HepG2 (cell line): Measurements from ENCODE around the gene MEA1. TPM values are rescaled to one million over a fixed set of nuclear protein-coding genes. Genes with fewer than 3 reads are reported as not detected.

Experiments
- AGO2 ChIP-seq: fragments of 200-400 bp; formaldehyde crosslinking; optimal IDR thresholded peaks from 2 replicates; pipeline ENCODE3; 2017; ENCODE audit warnings: mild to moderate bottlenecking, low read depth, low read length, moderate library complexity
- ARNT ChIP-seq: fragments of 450-650 bp; IDR thresholded peaks from 2 replicates; pipeline ENCODE4 v1.6.1; 2017
- BRD4 ChIP-seq: sonication (generic); formaldehyde crosslinking; IDR thresholded peaks from 2 replicates; pipeline ENCODE4 v1.4.0; 2020; ENCODE audit warnings: missing genetic modification reagents
- HNRNPUL1 ChIP-seq: fragments of 200-400 bp; formaldehyde crosslinking; IDR thresholded peaks from 2 replicates; pipeline ENCODE4 v1.6.1; 2017; ENCODE audit warnings: low read depth, mild to moderate bottlenecking, low read length, moderate library complexity
- LCORL ChIP-seq, 2 experiments: fragments of 450-650 bp in 1 of 2; sonication (generic) in 1 of 2; formaldehyde crosslinking in 1 of 2; IDR thresholded peaks; 2 replicates each; pipeline versions ENCODE4 v1.5.0 to v1.6.1; 2017 to 2020; ENCODE audit warnings: antibody characterized with exemption in 1 of 2, missing genetic modification reagents in 1 of 2
- MAZ ChIP-seq, 2 experiments: sonication (generic) in 1 of 2; formaldehyde crosslinking in 1 of 2; IDR thresholded peaks; 2 replicates each; pipeline versions ENCODE4 v1.5.0 to v1.6.1; 2012 to 2020; ENCODE audit warnings: low read depth in 2 of 2, mild to moderate bottlenecking in 2 of 2, borderline replicate concordance in 1 of 2, improper control_type of control experiment in 1 of 2, low read length in 1 of 2, missing genetic modification reagents in 1 of 2, moderate library complexity in 1 of 2
- MBD4 ChIP-seq: IDR thresholded peaks from 2 replicates; pipeline ENCODE4 v1.6.1; 2012; ENCODE audit warnings: low read length, inconsistent platforms, borderline replicate concordance
- NAIF1 ChIP-seq: sonication (generic); formaldehyde crosslinking; IDR thresholded peaks from 2 replicates; pipeline ENCODE4 v1.5.0; 2020; ENCODE audit warnings: mild to moderate bottlenecking, missing genetic modification reagents, borderline replicate concordance
- NRL ChIP-seq: sonication (generic); formaldehyde crosslinking; IDR thresholded peaks from 2 replicates; pipeline ENCODE4 v1.5.0; 2020; ENCODE audit warnings: missing genetic modification reagents, mild to moderate bottlenecking, moderate library complexity, borderline replicate concordance
- PHF20 ChIP-seq: sonication (generic); formaldehyde crosslinking; IDR thresholded peaks from 2 replicates; pipeline ENCODE4 v1.5.0; 2020; ENCODE audit warnings: mild to moderate bottlenecking, missing genetic modification reagents
- PHF5A ChIP-seq: IDR thresholded peaks from one replicate; pipeline ENCODE4 v1.6.1; 2018; ENCODE audit warnings: low read depth, missing genetic modification reagents; ENCODE audit not compliant: unreplicated experiment
- PLRG1 ChIP-seq: fragments of 450-650 bp; conservative IDR thresholded peaks from 2 replicates; pipeline ENCODE4 v1.6.1; 2016
- PPARG ChIP-seq: conservative IDR thresholded peaks from 2 replicates; pipeline ENCODE4 v1.6.1; 2016; ENCODE audit warnings: missing biosample characterization, missing genetic modification reagents
- RAD21 ChIP-seq: fragments of 450-650 bp; formaldehyde crosslinking; IDR thresholded peaks from 2 replicates; pipeline ENCODE4 v1.5.0; 2020; ENCODE audit warnings: mild to moderate bottlenecking
- RBFOX2 ChIP-seq: fragments of 200-400 bp; formaldehyde crosslinking; IDR thresholded peaks from 2 replicates; pipeline ENCODE4 v1.6.1; 2017; ENCODE audit warnings: low read depth, mild to moderate bottlenecking, low read length
- REPIN1 ChIP-seq: sonication (generic); formaldehyde crosslinking; IDR thresholded peaks from 2 replicates; pipeline ENCODE4 v1.8.0; 2022; ENCODE audit warnings: missing genetic modification reagents, low read depth, mild to moderate bottlenecking, borderline replicate concordance
- SP5 ChIP-seq: IDR thresholded peaks from 2 replicates; pipeline ENCODE4 v1.6.1; 2016; ENCODE audit warnings: low read depth, borderline replicate concordance
- SRSF9 ChIP-seq: fragments of 200-400 bp; formaldehyde crosslinking; IDR thresholded peaks from 2 replicates; pipeline ENCODE4 v1.6.1; 2018; ENCODE audit warnings: borderline replicate concordance, mild to moderate bottlenecking, low read depth, low read length; ENCODE audit not compliant: insufficient read depth, poor library complexity, severe bottlenecking
- TRIM24 ChIP-seq: sonication (generic); formaldehyde crosslinking; IDR thresholded peaks from 2 replicates; pipeline ENCODE4 v1.8.0; 2022; ENCODE audit warnings: mild to moderate bottlenecking, missing genetic modification reagents
- ZEB1 ChIP-seq: IDR thresholded peaks from 2 replicates; pipeline ENCODE4 v1.6.1; 2012; ENCODE audit warnings: mild to moderate bottlenecking, low read depth, inconsistent platforms; ENCODE audit not compliant: insufficient replicate concordance
- ZFP90 ChIP-seq: sonication (generic); formaldehyde crosslinking; IDR thresholded peaks from 2 replicates; pipeline ENCODE4 v1.8.0; 2022; ENCODE audit warnings: missing genetic modification reagents, mild to moderate bottlenecking, inconsistent platforms, borderline replicate concordance
- ZNF558 ChIP-seq: sonication (generic); formaldehyde crosslinking; IDR thresholded peaks from 2 replicates; pipeline ENCODE4 v1.9.0; 2022; ENCODE audit warnings: mild to moderate bottlenecking, missing genetic modification reagents, borderline replicate concordance
- ZNF569 ChIP-seq: sonication (generic); formaldehyde crosslinking; IDR thresholded peaks from 2 replicates; pipeline ENCODE4 v1.5.0; 2020; ENCODE audit warnings: mild to moderate bottlenecking, missing genetic modification reagents, moderate library complexity, borderline replicate concordance
- ZNF598 ChIP-seq: sonication (generic); formaldehyde crosslinking; IDR thresholded peaks from 2 replicates; pipeline ENCODE4 v1.5.1; 2020; ENCODE audit warnings: mild to moderate bottlenecking, missing genetic modification reagents, borderline replicate concordance
- ZNF614 ChIP-seq: IDR thresholded peaks from 2 replicates; pipeline ENCODE4 v1.6.1; 2018; ENCODE audit warnings: missing biosample characterization, missing genetic modification reagents, inconsistent platforms, borderline replicate concordance
- ZNF629 ChIP-seq: sonication (generic); formaldehyde crosslinking; conservative IDR thresholded peaks from 2 replicates; pipeline ENCODE4 v1.5.0; 2020; ENCODE audit warnings: missing genetic modification reagents
- polyA plus RNA-seq, 8 experiments: library from polyadenylated mRNA; depleted of rRNA in 3 of 8; stranded (reverse) in 7 of 8; unstranded in 1 of 8; fragments of >200 nt; fragmentation: Illumina TruSeq in 4 of 8; extraction: Trizol in 4 of 8; gene quantifications; 2 replicates each; pipeline versions ENCODE4 v1.2.1 to v1.2.3, GENCODE V29; 2011 to 2016; ENCODE audit warnings: low read depth in 4 of 8, missing spikeins in 1 of 8, mixed read lengths in 1 of 8; ENCODE audit not compliant: insufficient read depth in 1 of 8
- total RNA-seq, 5 experiments: library from RNA; depleted of rRNA; stranded (reverse); fragments of >200 nt; fragmentation: Illumina TruSeq; extraction: Trizol; gene quantifications; 2 replicates each; pipeline ENCODE4 v1.2.3, GENCODE V29; 2016; ENCODE audit warnings: low read depth in 1 of 5
- TF ChIP-seq, protein P1 (sequence below): IDR thresholded peaks from 2 replicates; pipeline ENCODE4 v1.6.1; 2012; ENCODE audit warnings: inconsistent platforms
- TF ChIP-seq, protein P2 (sequence below), 2 experiments: sonication (generic) in 1 of 2; formaldehyde crosslinking in 1 of 2; IDR thresholded peaks; 2 replicates each; pipeline versions ENCODE4 v1.4.0 to v1.6.1; 2018 to 2020; ENCODE audit warnings: missing genetic modification reagents in 2 of 2, borderline replicate concordance in 1 of 2, low read depth in 1 of 2, mild to moderate bottlenecking in 1 of 2, missing biosample characterization in 1 of 2

MEA1 gene
- total and polyA plus RNA-seq, 2 of the 13 experiments (the other 11 are each of a cell fraction or from before 2014, with no cell fraction given): 75.6 to 86.2 TPM

DNA sequence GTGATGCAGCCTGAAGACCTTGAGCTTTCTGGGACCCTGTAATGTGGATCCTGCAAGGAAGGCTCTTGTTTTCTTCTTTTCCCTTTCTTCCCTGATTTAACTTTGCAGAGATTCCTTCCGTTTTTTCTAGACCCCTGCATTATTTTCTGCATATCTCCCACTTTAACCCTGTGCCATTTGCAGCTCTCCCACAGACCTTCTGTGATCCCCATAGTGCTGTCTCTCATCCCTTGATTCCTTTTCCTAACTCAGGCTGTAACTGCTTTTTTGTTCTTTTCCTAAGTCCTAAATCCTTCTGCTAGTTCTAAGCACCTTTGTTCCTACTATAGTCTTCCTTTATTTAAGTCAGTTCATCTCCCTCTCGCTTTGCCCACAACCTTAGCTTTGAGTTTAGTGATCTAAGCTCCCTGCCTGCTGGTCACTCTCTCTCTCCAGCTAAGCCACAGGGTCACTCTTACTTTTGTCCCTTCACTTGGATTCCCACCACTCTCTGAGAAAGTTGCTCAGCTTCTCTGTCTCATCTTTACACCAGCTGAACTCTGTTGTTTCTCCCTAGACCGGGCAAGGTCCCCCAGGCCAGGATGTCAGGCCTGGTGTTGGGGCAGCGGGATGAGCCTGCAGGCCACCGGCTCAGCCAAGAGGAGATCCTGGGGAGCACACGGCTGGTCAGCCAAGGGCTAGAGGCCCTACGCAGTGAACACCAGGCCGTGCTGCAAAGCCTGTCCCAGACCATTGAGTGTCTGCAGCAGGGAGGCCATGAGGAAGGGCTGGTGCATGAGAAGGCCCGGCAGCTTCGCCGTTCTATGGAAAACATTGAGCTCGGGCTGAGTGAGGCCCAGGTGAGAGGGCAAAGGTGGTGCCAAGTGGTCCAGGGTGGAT lies 47.2 kb upstream of the MEA1 start (continued):
- peak; percentile 43; the same call in 1 of the 2 replicates for TF ChIP-seq RAD21 (CRISPR knock-in tag)
- 0 out of 2 replicates have a peak, but pooled peaks have one; percentile 1 for TF ChIP-seq PPARG (CRISPR knock-in tag)
- no peak for TF ChIP-seq SRSF9
- TF ChIP-seq LCORL (IDR thresholded peaks at IDR 0.05): no peak
- TF ChIP-seq LCORL (CRISPR knock-in tag; IDR thresholded peaks at IDR 0.05): 0 out of 2 replicates have a peak, but pooled peaks have one; percentile 6
- peak; percentile 48; the same call in 1 of the 2 replicates for TF ChIP-seq NAIF1
- TF ChIP-seq, protein P1, sequence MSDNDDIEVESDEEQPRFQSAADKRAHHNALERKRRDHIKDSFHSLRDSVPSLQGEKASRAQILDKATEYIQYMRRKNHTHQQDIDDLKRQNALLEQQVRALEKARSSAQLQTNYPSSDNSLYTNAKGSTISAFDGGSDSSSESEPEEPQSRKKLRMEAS: peak; percentile 41; the same call in 1 of the 2 replicates
- TF ChIP-seq TRIM24 (CRISPR knock-in tag): no peak
- no peak for TF ChIP-seq REPIN1 (CRISPR knock-in tag)
- TF ChIP-seq, protein P2, sequence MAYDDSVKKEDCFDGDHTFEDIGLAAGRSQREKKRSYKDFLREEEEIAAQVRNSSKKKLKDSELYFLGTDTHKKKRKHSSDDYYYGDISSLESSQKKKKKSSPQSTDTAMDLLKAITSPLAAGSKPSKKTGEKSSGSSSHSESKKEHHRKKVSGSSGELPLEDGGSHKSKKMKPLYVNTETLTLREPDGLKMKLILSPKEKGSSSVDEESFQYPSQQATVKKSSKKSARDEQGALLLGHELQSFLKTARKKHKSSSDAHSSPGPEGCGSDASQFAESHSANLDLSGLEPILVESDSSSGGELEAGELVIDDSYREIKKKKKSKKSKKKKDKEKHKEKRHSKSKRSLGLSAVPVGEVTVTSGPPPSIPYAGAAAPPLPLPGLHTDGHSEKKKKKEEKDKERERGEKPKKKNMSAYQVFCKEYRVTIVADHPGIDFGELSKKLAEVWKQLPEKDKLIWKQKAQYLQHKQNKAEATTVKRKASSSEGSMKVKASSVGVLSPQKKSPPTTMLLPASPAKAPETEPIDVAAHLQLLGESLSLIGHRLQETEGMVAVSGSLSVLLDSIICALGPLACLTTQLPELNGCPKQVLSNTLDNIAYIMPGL (CRISPR knock-in tag; IDR thresholded peaks at IDR 0.05; ENCODE audit: borderline replicate concordance in 1 of 2, low read depth in 1 of 2): 0 out of 4 replicates have a peak, but pooled peaks of 1 of the 2 experiments have one; percentile 8
- TF ChIP-seq HNRNPUL1: no peak
- TF ChIP-seq SP5 (CRISPR knock-in tag): no peak
- TF ChIP-seq RBFOX2: no peak
- no peak for TF ChIP-seq ZNF558 (CRISPR knock-in tag)
- TF ChIP-seq NRL (CRISPR knock-in tag): peak; percentile 66
- peak; percentile 20 for TF ChIP-seq AGO2
- no peak for TF ChIP-seq PHF20 (CRISPR knock-in tag)
- TF ChIP-seq ZNF569 (CRISPR knock-in tag): peak; percentile 12; the same call in 1 of the 2 replicates
- TF ChIP-seq ZFP90 (CRISPR knock-in tag): no peak
- TF ChIP-seq ARNT: no peak
- no peak; the same call in 1 of the 2 replicates for TF ChIP-seq ZNF598
- TF ChIP-seq PHF5A (CRISPR knock-in tag): no peak
- no peak for TF ChIP-seq ZNF614 (CRISPR knock-in tag)
- TF ChIP-seq MAZ (IDR thresholded peaks at IDR 0.05; ENCODE audit: borderline replicate concordance, low read depth, low read length): no peak
- 0 out of 2 replicates have a peak, but pooled peaks have one; percentile 3 for TF ChIP-seq MAZ (CRISPR knock-in tag; IDR thresholded peaks at IDR 0.05; ENCODE audit: low read depth)
- no peak for TF ChIP-seq ZNF629 (CRISPR knock-in tag)
- TF ChIP-seq BRD4 (CRISPR knock-in tag): no peak
- no peak for TF ChIP-seq PLRG1
- TF ChIP-seq MBD4: no peak
- no peak for TF ChIP-seq ZEB1
